ENCODE results near the gene KCNS1. TPM values are rescaled to one million over a fixed set of nuclear protein-coding genes. Genes with fewer than 3 reads are reported as not detected.

Gene KCNS1
- total RNA-seq, 6 donors from 2014 or later: 0.69 to 4.7 (median 2.6) TPM

GRCh38 chr20:45073221-45073620, 27.7 kb downstream of the KCNS1 start:
- Histone ChIP-seq H3K4me3 (no peak overlapping the region), H3K27me3 (no peaks in the 10 kb centered on the region), H3K27ac (no peak overlapping the region), H3K4me1 (peaks cover 0 to 6% (median 2%) of the 10 kb centered on the region in 4 donors), H3K9me3 (no peaks in the 10 kb centered on the region), H3K36me3 (peaks cover 10 to 60% (median 27%) of the 10 kb centered on the region in 4 donors)
- no peak for ATAC-seq (ENCODE audit: low FRiP score in 2 of 2)
- WGBS, 2 donors: 70 to 89% methylated on average over 3 of the region's 3 CpGs
- DNase-seq: no peak
- TF ChIP-seq POLR2A (IDR thresholded peaks at IDR 0.05) (no peak), EP300 (IDR thresholded peaks at IDR 0.05) (no peak), POLR2AphosphoS5 (IDR thresholded peaks at IDR 0.05) (no peak), CTCF (IDR thresholded peaks at IDR 0.05) (no peak)

GRCh38 chr20:45072066-45072465, 28.9 kb downstream of the KCNS1 start:
- WGBS, 2 donors: 64 to 83% methylated on average over 1 of the region's 1 CpG
- TF ChIP-seq POLR2AphosphoS5 (IDR thresholded peaks at IDR 0.05): no peak
- TF ChIP-seq EP300 (IDR thresholded peaks at IDR 0.05): no peak
- no peak for TF ChIP-seq CTCF (IDR thresholded peaks at IDR 0.05)
- no peak for TF ChIP-seq POLR2A (IDR thresholded peaks at IDR 0.05)
- H3K27ac ChIP-seq: no peak overlapping the region

GRCh38 chr20:45070932-45071632, 29.8 kb downstream of the KCNS1 start:
- H3K36me3 ChIP-seq: peaks cover 3 to 45% (median 16%) of the 10 kb centered on the region in 4 donors
- no peak overlapping the region for H3K27ac ChIP-seq
- no peaks in the 10 kb centered on the region for H3K27me3 ChIP-seq
- 94 to 96% methylated on average over 6 of the region's 6 CpGs for WGBS, 2 donors
- peaks cover 0 to 12% (median 3%) of the 10 kb centered on the region in 4 donors for H3K4me1 ChIP-seq
- H3K4me3 ChIP-seq: no peak overlapping the region
- H3K9me3 ChIP-seq: no peaks in the 10 kb centered on the region
- no peak for DNase-seq
- TF ChIP-seq POLR2A (IDR thresholded peaks at IDR 0.05) (no peak), CTCF (IDR thresholded peaks at IDR 0.05) (no peak), EP300 (IDR thresholded peaks at IDR 0.05) (no peak), POLR2AphosphoS5 (IDR thresholded peaks at IDR 0.05) (no peak)
- no peak for ATAC-seq (ENCODE audit: low FRiP score in 2 of 2)

More at GRCh38 chr20:45072066-45072465, 28.9 kb downstream of the KCNS1 start:
- Histone ChIP-seq H3K4me1 (peaks cover 0 to 12% (median 3%) of the 10 kb centered on the region in 4 donors), H3K9me3 (no peaks in the 10 kb centered on the region), H3K36me3 (peaks cover 10 to 55% (median 22%) of the 10 kb centered on the region in 4 donors), H3K4me3 (no peak overlapping the region), H3K27me3 (no peaks in the 10 kb centered on the region)
- DNase-seq (no peak), ATAC-seq (ENCODE audit: low FRiP score in 2 of 2) (no peak)

GRCh38 chr20:45069261-45069660, 31.7 kb downstream of the KCNS1 start:
- Histone ChIP-seq H3K36me3 (peaks cover 0 to 27% (median 1%) of the 10 kb centered on the region in 4 donors), H3K27ac (no peak overlapping the region), H3K4me1 (peaks cover 0 to 16% (median 3%) of the 10 kb centered on the region in 4 donors), H3K4me3 (no peak overlapping the region), H3K27me3 (no peaks in the 10 kb centered on the region), H3K9me3 (no peaks in the 10 kb centered on the region)
- no peak for DNase-seq
- 50 to 78% methylated on average over 1 of the region's 1 CpG for WGBS, 2 donors
- ATAC-seq (ENCODE audit: low FRiP score in 2 of 2): no peak
- no peak for TF ChIP-seq POLR2A (IDR thresholded peaks at IDR 0.05)
- no peak for TF ChIP-seq POLR2AphosphoS5 (IDR thresholded peaks at IDR 0.05)
- no peak for TF ChIP-seq EP300 (IDR thresholded peaks at IDR 0.05)
- no peak for TF ChIP-seq CTCF (IDR thresholded peaks at IDR 0.05)

- no peak for DNase-seq
- ATAC-seq (ENCODE audit: low FRiP score in 2 of 2): no peak
- Histone ChIP-seq H3K4me3 (no peak overlapping the region), H3K36me3 (peaks cover 0 to 12% (median 1%) of the 10 kb centered on the region in 4 donors), H3K27ac (no peak overlapping the region), H3K27me3 (no peaks in the 10 kb centered on the region), H3K9me3 (no peaks in the 10 kb centered on the region), H3K4me1 (peaks cover 0 to 16% (median 3%) of the 10 kb centered on the region in 4 donors)
- WGBS, 2 donors: 59 to 63% methylated on average over 2 of the region's 2 CpGs
- no peak for TF ChIP-seq CTCF (IDR thresholded peaks at IDR 0.05)
These were observed 33.4 kb downstream of the KCNS1 start for GRCh38 chr20:45067558-45067957.
